HG03025 (cell line): ENCODE results near the gene ZNF436.
"Not testable (repeated sequence)": the region's sequence is repeated elsewhere in the genome, so short reads cannot be mapped to it uniquely, and the experiment has no call there.

Source experiments
- ATAC-seq: cut with Tn5 transposase; IDR thresholded peaks from one replicate; pipeline ENCODE4 v1.9.1; 2021; ENCODE audit warnings: mild to moderate bottlenecking, moderate library complexity; ENCODE audit not compliant: unreplicated experiment, low FRiP score

Gene ZNF436

DNA sequence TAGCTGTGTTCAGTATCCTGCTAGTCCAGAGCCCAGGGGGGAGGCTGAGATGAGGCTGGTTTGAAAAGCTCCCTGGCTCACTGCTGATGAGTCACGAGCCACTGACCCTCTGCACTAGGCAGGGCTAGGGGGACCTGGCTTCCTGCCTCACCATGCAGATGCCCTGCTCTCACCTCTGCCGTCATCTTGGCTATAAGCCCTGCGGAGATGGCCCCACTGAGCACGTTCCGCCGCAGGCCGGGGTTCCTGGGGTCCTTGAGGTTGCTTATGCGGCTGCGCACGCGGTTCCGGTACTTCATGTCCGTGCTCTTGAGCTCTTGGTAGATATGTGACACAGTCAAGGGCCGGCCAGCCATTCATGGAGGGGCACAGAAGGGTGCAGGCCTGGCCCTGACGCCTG is 24.1 kb upstream of the ZNF436 start:
- ATAC-seq: no peak

DNA sequence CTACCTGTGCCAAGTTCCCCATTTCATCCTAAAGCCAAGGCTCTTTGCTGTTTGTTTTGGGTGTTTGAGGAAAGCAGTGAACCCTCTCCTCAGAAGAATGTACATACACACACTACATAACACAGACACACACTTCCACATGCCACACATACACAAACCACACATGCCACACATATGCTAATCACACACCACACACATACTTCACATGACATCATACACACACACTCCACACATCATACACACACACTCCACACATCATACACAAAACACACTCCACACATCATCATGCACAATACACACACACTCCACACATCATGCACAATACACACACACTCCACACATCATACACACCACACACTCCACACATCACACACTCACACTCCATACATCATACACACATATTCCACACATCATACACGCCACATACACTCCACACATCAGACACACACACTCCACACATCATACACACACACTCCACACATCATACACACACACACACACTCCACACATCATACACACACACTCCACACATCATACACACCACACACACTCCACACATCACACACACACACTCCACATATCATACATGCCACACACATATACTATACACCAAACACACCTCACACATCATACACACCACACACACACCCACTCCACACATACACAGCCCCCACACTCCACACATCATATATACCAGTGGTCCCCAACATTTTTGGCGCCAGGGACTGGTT is 22.7 kb upstream of the ZNF436 start:
- ATAC-seq: no peak

DNA sequence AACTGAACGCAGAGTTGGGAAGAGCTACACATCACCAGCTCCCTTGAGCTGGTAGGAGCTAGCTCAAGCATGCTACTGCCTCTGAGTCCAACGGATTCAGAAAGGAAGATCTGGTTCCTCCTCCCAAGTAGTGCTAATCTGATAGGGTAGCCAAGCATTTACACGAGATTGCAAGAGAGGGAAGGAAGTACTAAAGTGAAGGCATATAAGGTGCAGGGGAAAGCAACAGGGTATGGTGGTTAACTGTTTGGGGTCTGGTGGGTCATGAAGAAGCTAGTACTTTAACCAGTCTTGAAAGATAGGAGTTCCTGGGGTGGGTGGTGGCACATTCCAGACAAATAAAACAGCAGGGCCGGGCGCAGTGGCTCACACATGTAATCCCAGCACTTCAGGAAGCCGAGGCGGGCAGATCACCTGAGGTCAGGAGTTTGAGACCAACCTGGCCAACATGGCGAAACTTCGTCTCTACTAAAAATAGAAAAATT is 20.2 kb upstream of the ZNF436 start:
- no peak for ATAC-seq

- ATAC-seq: no peak
These were observed 17.9 kb upstream of the ZNF436 start for GRCh38 chr1:23387494-23387893.

DNA sequence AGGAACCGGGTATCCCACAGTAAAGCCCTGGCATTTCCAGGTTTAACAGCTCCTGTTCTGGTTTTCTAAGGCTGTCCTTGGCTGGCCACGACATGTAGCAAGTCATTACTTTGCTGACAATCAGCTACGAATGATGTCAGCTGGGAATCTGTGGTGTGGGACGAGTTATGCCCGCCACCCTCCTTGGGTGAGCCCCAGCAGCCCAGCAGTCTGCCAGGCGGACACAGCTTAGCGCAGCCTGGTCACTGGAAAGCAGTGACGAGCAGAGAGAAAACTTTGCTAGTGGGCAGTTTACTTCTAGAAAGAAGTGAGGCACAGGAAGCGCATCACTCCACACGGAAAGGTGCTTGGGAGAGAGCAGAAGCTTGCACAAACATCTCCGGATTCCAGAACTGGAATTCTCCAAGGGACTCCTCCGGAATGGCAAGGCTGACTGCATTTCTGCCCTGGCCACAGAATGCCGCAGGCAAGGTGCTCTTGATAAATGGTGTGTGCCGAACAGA is 15.5 kb upstream of the ZNF436 start:
- no peak for ATAC-seq

DNA sequence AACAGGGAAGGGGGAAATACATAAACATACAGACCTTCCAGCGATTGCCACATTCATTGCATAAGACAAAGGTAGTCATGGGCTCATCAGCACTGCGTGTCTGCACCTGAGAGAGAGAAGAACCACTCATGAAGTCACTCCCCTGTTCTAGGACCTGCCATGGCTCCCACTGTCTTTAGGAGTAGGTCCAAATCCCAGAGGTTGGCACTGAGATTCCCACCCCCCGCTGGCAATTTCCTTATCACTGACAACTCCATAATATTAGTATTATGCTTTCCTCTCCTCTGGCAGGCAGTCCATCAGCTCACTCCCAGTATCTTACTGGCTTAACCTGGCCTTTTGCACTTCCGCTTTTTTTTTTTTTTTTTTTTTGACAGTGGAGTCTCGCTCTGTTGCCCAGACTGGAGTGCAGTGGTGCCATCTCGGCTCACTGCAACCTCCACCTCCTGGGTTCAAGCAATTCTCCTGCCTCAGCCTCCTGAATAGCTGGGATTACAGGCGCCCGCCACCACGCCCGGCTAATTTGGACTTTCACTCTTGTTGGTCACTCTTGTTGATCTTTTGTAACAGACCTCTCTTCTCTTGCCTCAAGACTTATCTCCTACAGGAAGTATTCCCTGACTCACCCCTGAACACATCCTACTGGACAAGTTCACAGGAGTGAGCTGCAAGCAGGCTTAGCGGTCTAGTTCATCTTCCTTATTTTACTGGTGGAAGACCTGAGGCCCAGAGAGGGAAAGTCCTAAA is 14.8 kb upstream of the ZNF436 start:
- ATAC-seq: no peak

GRCh38 chr1:23383577-23384311 is 14.1 kb upstream of the ZNF436 start:
- ATAC-seq: no peak

DNA sequence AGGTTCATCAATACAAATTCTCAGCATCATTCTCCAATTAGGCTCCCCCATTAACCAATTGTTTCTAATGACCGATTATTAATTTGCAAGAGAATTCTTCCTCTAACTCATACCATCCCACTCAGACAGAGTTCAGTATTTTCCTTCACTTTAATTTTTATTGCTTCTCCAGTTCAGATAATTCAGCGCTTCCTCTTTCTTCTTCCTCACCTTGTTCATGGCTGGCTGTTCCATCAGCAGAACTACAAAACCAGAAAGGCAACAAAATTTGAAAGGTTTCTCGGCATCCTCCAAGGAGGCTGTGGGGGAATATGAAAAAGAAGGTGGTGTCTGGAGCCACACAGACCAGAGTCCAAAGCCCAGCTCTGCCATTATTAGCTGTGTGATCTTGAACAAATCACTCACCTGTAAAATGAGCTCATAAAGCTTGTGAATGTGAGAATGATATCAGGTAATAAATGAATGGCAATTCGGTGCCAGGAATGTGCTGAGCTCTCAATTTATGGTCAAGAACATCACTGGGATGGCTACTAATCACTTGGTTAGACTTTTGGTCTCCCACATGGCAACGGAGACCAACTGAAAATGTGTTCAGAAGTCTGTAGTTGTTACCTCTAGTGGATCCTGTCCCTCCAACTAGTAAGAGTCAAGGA is 11.7 kb upstream of the ZNF436 start:
- ATAC-seq: no peak

DNA sequence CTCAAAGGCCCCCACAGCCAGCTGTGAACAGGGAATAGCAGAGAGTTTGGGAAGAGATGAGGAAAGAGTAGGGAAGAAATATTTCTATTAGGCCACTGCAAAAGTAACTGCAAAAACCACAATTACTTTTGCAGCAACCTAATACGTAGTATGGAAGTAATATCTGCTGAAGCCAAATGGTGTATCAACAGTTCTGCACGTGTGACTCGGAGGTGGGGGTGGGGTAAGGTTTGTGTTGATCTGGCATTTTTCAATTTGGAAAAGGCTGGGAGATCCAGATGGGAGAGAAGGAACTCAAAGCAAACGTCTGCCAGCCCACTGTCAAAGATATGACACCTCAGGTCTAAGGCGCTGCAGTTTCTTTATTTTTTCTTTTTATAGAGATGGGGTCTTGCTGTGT is 11.1 kb upstream of the ZNF436 start:
- ATAC-seq: no peak

DNA sequence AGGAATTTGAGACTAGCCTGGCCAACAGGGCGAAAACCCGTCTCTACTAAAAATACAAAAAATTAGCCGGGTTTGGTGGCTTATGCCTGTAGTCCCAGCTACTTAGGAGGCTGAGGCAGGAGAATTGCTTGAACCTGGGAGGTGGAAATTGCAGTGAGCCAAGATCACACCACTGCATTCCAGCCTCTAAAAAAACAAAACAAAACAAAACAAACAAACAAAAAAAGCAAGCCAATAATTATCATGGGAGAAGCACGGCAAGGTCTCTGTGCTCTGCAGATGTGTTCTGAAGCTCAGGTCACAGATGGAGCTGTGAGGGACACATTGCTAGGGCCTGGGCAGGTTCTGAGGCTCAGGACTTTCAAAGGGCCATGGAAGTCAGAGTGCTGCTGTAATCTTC is 10.6 kb upstream of the ZNF436 start:
- not testable (repeated sequence) for ATAC-seq

DNA sequence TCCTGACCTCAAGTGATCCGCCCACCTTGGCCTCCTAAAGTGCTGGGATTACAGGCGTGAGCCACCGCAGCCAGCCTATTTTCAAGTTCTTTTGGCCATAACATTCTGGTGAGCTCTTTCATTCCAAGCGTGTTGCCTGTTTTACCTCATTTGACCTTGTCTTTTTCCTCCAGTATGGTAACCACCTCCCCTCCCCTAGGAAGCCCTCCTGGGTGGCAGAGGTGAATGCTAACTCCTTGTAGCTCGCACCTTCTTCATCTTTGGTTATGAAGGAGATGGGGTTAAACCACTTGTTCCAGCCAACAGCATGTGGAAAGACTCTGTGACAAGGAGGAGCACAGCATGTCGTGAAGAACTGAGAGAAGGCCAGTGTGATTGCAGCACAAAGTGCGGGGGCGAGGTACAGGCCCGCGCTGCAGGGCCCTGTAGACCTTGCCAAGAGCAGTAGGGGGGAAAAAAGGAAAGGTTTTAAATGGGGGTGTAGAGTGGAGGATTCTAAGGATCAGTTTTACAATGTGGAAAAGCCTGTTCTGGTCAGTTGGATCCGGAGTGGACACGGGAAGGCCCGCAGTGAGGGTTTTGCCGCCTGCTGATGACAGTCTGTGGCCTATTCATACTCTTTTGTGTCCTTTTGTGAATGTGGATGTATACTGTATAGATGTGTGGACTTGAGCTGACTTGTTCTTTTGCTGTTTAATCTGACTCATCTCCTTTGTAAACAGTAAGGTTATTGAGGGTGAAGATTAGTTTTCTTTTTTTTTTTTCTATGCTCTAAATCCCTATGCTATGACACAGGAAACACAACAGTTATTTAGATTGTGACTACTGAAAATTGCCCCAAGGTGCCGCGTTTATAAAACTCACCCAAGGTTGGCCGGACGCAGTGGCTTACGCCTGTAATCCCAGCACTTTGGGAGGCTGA is 7.5 kb upstream of the ZNF436 start:
- ATAC-seq: no peak

DNA sequence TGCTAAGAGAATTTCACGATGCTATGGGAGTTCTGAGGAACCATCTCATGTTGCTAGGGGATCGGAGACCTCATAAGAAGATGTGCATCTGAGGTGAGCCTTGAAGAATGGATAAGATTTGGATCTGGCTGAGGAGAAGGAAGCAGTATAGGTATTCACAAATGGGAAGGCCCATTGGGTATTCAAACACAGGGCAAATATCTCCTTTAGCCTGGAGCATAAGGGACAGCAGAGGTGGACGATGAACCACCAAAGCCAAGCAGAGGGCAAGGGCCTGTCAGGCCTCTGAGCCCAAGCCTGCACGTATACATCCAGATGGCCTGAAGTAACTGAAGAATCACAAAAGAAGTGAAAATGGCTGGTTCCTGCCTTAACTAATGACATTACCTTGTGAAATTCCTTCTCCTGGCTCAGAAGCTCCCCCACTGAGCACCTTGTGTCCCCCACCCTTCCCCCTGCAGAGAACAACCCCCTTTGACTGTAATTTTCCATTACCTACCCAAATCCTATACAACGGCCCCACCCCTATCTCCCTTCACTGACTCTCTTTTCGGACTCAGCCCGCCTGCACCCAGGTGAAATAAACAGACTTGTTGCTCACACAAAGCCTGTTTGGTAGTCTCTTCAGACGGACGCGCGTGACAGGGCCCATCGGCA is 4.6 kb upstream of the ZNF436 start:
- not testable (repeated sequence) for ATAC-seq

GRCh38 chr1:23371987-23372880 is 2.6 kb upstream of the ZNF436 start:
- ATAC-seq: no peak

GRCh38 chr1:23370709-23371584 is 1.3 kb upstream of the ZNF436 start:
- no peak for ATAC-seq

- ATAC-seq: no peak
These were observed 683 bp upstream of the ZNF436 start for GRCh38 chr1:23370330-23370708.

DNA sequence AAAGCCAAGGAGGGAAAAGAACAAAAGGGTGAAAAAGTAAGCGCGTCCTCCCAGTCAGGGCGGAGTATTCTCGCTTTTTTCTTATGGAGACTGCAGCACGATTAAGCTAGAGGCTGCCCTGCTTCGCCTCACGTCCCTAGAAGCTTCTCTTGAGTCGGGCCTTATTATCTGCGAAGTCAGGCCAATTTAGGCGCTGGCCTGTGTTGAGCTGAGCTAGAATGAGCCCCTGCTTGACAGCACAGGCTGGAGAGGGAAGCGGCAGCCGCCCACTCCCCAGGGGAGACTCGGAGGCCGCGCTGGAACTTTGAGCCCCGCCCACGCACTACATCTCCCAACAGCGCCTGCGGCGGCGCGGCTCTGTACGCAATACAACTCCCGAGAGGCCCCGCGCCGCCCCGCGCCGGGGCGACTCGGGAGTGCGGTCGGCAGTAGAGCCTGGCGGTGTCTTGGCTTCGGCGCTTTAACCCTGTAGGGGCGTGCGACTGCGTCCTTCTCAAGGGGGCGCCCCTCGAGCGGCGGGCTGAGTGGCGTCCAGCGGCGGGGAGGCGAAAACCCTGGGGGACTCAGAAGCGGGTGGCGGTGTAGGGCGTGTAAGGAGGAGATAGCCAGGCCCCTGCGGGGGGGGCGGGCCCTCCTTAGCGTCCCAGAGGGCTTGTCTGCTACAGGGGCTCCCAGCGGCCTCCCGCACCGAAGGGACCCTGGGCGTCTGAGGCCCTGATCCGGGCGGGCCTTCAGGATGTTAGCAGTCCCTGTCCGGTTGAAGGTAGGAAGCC is 888 bp downstream of the ZNF436 start:
- peak; percentile 67 for ATAC-seq
